NCI-H1417 (cell line): Measurements from ENCODE around the gene CDC42BPB.
A peak's percentile ranks its signal among the peaks of the same experiment; 100 is the strongest.

Experiments
- DNase-seq, 3 experiments: peaks; one replicate each; lab custom pipeline; 2025; lab: John Stamatoyannopoulos, UW

The CDC42BPB gene

GRCh38 chr14:102967506-102967795 is 89.9 kb downstream of the CDC42BPB start:
- DNase-seq = no peak

DNA sequence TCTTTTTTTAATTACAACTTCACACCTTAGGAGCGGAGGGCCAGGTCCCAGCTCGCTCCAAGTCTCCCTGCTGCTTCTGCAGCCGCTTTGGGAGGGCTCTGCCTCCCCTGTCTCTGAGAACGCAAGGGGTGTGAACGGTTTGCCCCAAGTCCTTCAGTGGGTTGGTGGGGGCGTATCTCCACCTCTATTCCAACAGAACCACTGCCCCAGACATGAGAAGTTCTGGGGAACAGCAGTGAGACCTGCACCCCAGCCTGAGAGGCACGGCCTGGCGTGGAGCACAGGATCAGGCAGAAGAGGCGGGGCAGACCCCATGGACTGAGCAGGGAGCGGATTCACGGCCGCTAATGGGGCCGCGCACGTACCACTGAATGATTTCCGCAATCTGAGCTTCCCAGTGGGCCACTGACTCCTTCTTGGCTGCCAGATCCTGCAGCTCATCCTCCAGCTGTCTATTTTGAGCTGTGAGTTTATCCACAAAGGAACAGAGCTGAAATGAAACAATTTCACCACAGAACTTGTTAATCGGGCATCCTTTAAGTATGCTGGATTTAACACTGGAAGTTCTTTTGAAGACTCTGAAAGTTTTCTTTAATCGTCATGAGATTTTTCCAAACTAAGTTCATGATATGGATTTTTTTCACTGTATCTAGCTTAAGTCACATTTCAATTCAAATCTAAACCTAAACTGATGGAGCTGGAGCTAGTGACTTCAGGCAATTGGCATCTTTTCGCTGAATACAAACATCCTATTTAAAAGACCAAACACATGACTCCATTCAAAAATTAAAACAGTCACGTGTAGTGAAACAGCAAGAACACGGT is 90.5 kb downstream of the CDC42BPB start:
- no peak for DNase-seq

- no peak for DNase-seq
Observed at GRCh38 chr14:102965971-102966655, 91.2 kb downstream of the CDC42BPB start.

- no peak for DNase-seq
Observed at GRCh38 chr14:102965282-102965681, 92.1 kb downstream of the CDC42BPB start.

DNA sequence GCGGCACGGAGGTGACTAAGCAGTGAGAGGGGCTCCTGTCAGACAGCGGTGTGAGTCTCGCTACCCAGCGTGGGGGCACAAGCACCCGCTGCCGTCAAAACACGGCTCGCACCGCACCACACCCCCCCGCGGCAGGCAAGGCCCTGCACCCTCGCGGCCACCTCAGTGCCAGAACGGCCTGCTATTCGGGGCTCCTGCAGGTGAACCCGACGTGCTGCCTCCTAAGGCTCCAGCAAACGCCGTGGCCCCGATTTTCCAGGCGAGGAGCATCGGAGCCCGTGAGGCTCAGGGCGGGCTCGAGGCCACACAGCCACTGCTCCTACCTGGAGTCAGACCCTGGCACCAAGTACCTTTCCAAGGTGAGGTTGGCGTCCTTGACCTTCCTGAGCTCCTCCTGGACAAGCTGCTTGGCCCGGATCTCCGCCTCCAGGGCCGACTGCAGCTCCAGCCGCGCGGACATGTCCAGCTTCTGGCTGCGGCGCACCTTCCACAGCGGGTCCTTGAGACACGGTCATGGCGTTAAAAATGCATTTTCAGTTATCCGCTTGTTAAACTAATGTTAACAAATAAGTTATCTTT is 93.1 kb downstream of the CDC42BPB start:
- DNase-seq = no peak

DNA sequence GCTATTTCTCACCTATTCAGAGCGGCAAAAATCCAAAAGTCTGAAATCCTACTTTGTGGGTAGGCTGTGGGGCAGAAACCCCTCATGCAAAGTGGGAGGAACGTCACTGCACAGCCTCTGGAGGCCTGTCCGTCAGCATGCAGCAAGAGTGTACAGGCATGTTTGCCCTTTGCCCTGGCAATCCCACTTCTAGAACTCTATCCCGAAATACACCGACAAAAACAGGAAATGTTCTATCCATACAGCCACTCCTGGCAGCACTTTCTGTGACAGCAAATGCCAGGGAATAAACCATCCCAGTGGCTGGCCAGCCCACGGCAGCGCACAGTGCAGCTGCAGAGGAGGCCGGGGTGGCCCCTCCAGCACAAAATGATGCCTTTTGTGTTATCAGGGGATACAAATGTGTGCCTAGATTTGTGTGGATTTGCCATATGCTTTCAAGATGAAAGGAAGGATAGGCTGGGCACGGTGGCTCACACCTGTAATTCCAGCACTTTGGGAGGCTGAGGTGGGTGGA is 95.2 kb downstream of the CDC42BPB start:
- no peak for DNase-seq

DNA sequence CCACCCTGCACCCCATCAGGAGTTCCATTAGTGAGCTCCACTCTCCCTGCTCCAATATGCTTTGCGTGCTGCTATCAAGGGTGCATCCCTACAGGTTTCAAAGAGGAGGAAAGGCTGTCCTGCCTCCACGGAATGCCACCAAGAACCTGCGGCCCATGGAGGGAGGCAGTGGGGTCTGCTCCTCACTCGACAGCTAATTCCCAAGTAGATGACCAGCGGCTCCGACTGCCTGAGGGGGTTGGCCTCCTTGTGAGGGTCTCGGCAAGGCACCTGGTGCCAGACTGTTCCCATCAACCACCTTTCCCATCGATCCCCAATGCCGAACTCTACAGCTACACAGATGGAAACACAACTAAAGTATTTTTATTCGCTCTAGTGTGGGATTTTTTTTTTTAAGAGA is 98.9 kb downstream of the CDC42BPB start:
- DNase-seq = no peak

GRCh38 chr14:102957222-102957621 is 100.1 kb downstream of the CDC42BPB start:
- DNase-seq = no peak

DNA sequence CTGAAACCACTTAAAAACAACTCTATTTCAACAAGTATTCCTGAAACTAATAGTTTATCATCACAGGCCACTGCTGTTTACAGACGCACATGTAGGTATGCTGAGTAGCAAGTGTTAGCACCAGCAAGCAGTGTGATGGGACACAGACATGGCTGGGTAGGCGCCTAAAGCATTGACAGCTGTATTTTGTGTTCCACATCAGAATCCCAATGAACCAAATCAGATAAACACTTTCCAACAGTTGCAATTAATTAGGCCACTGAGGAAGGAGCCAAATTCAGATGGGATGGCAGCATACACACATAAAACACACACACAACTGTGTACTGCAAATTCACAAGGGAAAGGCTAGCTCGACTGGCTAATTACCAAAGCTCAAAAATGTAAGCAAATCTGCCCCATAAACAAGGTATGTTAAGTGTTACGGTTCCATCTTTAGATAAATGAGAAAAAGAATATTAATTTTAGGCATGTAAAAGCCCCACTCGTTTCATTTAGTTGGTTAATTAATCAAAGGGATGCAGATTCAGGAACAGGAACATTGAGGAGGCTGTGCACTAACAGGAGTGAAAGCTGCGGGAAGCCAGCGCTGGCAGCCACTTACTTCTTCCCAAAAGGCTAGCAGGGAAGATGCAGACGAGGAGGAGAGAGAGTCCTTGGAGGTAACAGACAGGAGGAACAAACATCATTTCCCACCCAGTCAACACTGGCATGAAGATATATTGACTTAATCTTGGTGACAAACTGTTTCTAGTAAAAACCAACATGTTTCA is 101.5 kb downstream of the CDC42BPB start:
- no peak for DNase-seq

GRCh38 chr14:102954081-102954789 is 103.1 kb downstream of the CDC42BPB start:
- no peak for DNase-seq

DNA sequence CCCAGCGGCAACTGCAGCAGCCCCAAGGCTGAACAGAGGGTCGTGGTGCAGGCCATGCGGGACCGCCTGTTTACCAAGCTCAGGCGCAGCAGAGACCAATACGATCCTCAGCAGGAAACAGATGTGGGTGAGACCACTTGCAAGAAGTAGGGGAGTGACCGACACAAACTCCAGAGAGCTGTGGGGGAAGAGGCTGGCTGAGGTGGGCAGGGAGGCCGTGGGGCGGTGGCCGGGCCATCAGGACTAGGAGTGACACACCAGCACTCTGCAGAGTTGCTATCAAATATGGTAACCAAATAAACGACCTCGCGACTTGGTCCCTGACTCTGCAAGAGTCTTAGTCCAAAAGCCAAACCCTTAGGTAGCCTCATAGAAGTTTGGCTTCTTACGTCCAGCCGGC is 104.2 kb downstream of the CDC42BPB start:
- DNase-seq = no peak

DNA sequence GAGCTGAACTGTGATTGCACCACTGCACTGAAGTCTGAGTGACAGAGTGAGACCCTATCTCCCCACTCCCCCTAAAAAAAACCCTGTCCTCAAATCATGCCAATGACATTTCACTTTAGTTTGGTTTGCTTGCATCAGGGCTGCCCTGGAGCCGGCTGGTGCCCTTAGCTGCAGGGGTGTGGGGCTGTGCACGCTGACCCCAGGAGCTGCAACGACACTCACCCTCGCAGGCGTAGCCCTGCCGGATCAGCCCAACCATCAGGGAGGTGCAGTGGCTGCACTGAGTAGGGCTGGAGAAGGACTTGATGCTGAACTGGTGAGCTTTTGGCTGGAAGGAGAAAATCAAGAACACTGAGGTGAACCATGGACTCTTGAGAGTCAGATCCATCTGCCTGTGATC is 105.1 kb downstream of the CDC42BPB start:
- DNase-seq = no peak

DNA sequence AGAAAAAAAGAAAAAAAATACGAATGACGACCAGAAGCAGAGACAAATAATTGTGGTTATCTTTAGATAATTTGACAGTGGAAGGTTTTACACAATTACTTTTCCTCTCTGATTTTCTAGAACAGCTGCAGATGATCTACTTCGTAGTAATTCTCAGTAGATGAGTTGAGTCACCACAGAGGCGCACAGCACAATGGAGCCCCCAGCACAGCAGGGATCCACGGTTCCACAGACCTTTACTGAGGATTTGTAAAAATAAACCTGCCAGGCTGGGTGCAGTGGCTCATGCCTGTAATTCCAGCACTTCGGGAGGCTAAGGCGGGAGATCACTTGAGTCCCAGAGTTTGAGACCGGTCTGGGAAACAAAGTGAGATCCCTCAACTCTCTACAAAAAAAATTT is 105.5 kb downstream of the CDC42BPB start:
- no peak for DNase-seq

- DNase-seq = no peak
Observed at GRCh38 chr14:102951034-102951433, 106.3 kb downstream of the CDC42BPB start.

GRCh38 chr14:102949801-102950451 is 107.4 kb downstream of the CDC42BPB start:
- DNase-seq = peak in 1 of 3 experiments; percentile 10

GRCh38 chr14:102949062-102949800 is 108.1 kb downstream of the CDC42BPB start:
- no peak for DNase-seq

- DNase-seq = no peak
Observed at GRCh38 chr14:102948698-102949061, 108.7 kb downstream of the CDC42BPB start.

DNA sequence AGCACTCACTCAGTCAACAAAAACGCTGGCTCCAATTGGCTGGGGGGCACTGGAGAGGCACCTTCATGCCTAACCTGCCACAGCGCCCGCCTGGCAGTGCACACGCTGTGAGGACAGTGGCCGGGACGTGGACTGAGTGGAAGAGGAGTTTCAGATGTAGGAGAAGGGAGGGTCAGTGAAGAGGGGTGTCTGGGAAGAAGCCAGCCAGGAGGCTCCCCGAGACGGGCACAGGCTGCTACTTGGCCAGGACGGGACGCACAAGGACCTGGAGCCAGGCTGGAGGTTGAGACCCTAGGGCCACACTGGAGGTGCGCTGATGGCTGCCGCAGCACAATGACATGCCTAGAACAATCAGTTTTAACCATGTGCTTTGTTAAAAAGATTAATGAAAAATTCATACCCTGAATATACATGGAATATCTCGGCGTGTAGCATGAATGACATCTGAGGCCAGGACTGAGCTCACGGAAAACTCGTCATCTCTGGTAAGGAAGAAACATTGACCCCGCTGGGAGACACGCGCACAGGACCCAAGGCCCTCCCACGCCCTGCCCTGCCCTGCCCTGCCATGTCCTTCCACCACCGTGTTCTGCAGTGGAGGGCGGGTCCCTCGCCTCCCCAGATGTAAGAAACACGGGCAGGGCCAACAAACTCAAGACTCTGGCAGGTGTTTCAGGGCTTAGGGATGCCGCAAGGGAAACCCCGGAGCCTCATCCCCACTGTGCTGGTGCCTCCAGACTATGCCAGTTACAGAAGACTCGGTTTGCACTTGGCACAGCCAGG is 109.8 kb downstream of the CDC42BPB start:
- DNase-seq = no peak

DNA sequence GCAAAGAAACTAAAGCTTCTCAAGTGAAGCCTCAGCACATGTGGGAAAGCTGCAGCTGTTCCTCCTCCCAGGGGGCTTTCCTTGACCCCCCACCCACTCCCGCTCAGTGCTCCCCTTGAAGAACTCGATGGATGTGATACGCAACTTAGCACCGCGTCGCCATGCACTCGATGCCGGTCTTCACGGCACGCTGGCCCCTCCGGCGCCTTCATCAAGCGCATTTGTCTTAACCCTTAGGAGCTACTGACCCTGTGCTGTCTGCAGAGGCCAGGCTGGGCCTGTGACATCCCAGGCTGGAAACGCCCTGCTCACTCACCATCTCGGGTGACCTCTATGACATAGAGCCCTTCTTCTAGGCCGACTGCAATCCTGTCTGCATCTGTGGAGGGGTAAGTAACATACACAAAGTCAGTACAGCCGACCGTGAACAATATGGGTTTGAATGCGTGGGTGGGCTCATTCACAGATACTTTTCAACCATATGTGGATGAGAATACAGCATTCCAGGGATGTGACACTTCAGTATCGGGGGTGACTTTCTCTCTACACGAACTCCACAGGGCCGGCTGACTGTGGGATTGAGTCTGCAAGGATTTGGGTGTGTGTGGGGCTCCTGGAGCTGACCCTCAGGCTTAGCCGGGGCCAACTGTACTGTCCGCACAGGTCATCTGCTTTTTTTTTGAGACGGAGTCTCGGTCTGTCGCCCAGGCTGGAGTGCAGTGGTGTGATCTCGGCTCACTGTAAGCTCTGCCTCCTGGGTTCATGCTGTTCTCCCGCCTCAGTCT is 111.8 kb downstream of the CDC42BPB start:
- DNase-seq = no peak
